IMR-90 (cell line): ENCODE results near the gene ADAM12.

Experiments used
- BHLHE40 ChIP-seq: fragments of 150-350 bp; IDR thresholded peaks from 2 replicates; pipeline ENCODE4 v1.6.1; 2016; ENCODE audit warnings: mild to moderate bottlenecking, low read depth, low read length
- CEBPB ChIP-seq: IDR thresholded peaks from 2 replicates; pipeline ENCODE4 v1.6.1; 2012; ENCODE audit warnings: low read depth, low read length, improper control_type of control experiment
- CTCF ChIP-seq: conservative IDR thresholded peaks from 2 replicates; pipeline ENCODE4 v1.5.1; 2012; ENCODE audit warnings: mild to moderate bottlenecking, low read depth, low read length, improper control_type of control experiment
- ELK1 ChIP-seq: fragments of 150-350 bp; IDR thresholded peaks from 2 replicates; pipeline ENCODE4 v1.6.1; 2016; ENCODE audit warnings: low read depth, mild to moderate bottlenecking, low read length, moderate library complexity, borderline replicate concordance
- FOS ChIP-seq: fragments of 150-350 bp; IDR thresholded peaks from 2 replicates; pipeline ENCODE4 v1.6.1; 2016; ENCODE audit warnings: low read depth, low read length
- MAFK ChIP-seq: IDR thresholded peaks from 2 replicates; pipeline ENCODE4 v1.6.1; 2012; ENCODE audit warnings: low read depth, low read length, improper control_type of control experiment
- MXI1 ChIP-seq: IDR thresholded peaks from 2 replicates; pipeline ENCODE4 v1.6.1; 2012; ENCODE audit warnings: low read depth, mild to moderate bottlenecking, low read length, moderate library complexity, borderline replicate concordance
- POLR2A ChIP-seq: IDR thresholded peaks from 2 replicates; pipeline ENCODE4 v1.6.1; 2012; ENCODE audit warnings: mild to moderate bottlenecking, low read depth, low read length
- RAD21 ChIP-seq: IDR thresholded peaks from 2 replicates; pipeline ENCODE4 v1.6.1; 2012; ENCODE audit warnings: low read length, improper control_type of control experiment
- RCOR1 ChIP-seq: IDR thresholded peaks from 2 replicates; pipeline ENCODE4 v1.6.1; 2012; ENCODE audit warnings: mild to moderate bottlenecking, low read length, improper control_type of control experiment; ENCODE audit not compliant: insufficient replicate concordance
- RFX5 ChIP-seq: IDR thresholded peaks from 2 replicates; pipeline ENCODE4 v1.8.0; 2012; ENCODE audit warnings: low read depth, mild to moderate bottlenecking, low read length, moderate library complexity
- SMC3 ChIP-seq: fragments of 150-350 bp; IDR thresholded peaks from 2 replicates; pipeline ENCODE4 v1.6.1; 2016; ENCODE audit warnings: low read depth, mild to moderate bottlenecking, antibody characterized with exemption, low read length, moderate library complexity

DNA sequence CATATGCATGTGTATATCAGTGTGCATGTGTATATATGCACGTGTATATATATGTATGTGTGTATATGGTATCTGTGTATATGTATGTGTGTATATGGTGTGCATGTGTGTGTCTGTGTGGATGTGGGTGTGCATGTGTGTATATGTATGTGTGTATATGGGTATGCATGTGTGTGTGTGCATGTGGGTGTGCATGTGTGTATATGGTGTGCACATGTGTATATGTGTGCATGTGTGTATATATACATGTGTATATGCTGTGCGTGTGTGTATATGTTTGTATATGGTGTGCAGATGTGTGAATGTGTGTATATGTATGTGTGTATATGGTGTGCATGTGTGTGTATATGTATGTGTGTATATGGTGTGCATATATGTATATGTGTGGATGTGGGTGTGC, 245.2 kb downstream of the ADAM12 start:
- TF ChIP-seq POLR2A = no peak
- TF ChIP-seq CTCF = no peak
- TF ChIP-seq ELK1 = no peak
- TF ChIP-seq MAFK = no peak
- no peak for TF ChIP-seq RCOR1
- no peak for TF ChIP-seq FOS
- no peak for TF ChIP-seq MXI1
- TF ChIP-seq BHLHE40 = no peak
- TF ChIP-seq SMC3 = no peak
- no peak for TF ChIP-seq RFX5
- TF ChIP-seq RAD21 = no peak
- TF ChIP-seq CEBPB = no peak
